HG03342 (cell line): ENCODE results near the gene BCL7A.
"Not testable (repeated sequence)": the region's sequence is repeated elsewhere in the genome, so short reads cannot be mapped to it uniquely, and the experiment has no call there.

Experiments
- ATAC-seq: cut with Tn5 transposase; IDR thresholded peaks from one replicate; pipeline ENCODE4 v1.9.1; 2021; ENCODE audit warnings: mild to moderate bottlenecking, moderate library complexity; ENCODE audit not compliant: unreplicated experiment

Gene BCL7A

DNA sequence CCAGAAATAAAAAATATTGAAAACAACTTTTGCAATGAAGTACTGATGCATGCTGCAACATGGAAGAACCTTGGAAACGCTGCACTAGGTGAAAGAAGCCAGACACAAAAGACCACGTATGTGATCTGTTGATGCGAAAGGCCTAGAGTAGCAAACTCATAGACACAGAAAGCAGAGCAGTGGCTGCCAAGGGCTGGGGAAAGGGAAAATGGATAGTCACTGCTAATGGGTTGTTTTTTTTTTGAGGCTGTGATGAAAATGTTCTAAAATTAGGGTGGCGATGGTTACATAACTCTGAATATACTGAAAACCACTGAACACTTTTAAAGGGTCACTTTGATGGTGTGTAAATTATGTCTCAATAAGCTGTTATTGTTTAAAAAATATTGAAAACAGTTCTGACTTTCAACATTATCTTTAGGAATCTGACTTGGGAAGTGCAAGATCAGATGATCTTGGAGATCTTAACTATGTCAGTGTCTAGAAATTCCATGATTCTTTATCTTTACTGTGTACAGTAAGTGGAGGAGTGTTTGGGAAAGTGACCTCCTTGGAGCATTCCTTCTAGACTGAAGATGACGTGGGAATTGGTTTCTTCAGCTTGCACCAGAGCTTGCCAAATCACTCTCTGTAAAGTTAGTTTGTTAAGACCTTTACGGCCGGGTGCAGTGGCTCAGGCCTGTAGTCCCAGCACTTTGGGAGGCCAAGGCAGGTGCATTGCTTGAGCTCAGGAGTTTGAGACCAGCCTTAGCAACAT lies 69.3 kb downstream of the BCL7A start:
- ATAC-seq = no peak

DNA sequence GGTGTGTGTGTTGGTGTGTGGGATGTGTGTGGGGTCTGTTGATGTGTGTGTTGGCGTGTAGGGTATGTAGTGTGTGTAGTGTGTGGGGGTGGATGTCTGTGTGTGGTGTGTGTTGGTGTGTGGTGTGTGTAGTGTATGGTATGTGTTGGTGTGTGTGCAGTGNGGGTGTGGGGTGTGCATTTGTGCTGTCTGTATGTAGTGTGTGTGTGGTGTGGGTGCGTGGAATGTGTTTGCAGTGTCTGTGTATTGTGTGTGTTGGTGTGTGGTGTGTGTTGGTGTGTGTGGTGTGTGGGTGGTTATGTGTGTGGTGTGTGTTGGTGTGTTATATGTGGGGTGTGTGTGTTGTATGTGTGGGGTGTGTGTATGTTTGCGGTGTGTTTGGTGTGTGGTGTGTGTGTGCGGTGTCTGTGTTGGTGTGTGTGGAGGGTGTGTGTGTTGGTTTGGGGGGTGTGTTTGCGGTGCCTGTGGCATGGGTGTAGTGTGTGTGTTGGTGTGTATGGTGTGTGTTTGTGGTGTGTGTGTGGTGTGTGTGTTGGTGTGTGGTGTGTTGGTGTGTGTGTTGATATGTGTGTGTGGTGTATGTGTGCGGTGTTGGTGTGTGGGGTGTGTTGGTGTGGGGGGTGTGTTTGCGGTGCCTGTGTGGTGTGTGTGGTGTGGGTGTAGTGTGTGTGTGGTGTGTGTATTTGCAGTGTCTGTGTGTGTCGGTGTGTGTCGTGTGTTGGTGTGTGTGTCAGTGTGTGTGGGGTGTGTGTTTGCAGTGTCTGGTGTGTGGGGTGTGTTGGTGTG lies 71.6 kb downstream of the BCL7A start:
- no peak for ATAC-seq

DNA sequence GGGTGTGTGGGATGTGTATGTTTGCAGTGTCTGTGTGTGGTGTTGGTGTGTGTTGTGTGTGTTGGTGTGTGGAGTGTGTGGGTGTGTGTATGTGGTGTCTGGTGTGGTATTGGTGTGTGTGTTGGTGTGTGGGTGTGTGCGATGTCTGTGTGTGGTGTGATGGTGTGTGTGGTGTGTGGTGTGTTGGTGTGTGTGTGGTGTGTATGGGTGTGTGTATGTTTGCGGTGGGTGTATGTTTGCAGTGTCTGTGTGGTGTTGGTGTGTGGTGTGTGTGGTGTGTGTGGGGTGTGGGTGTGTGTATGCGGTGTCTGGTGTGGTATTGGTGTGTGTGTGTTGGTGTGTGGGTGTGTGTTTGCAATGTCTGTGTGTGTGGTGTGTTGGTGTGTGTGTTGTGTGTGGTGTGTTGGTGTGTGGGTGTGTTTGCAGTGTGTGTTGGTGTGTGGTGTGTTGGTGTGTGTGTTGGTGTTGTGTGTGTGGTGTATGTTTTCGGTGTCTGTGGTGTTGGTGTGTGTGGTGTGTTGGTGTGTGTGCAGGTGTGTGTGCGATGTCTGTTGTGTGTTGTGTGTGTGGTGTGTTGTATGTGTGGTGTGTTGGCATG lies 72.6 kb downstream of the BCL7A start:
- ATAC-seq = no peak

DNA sequence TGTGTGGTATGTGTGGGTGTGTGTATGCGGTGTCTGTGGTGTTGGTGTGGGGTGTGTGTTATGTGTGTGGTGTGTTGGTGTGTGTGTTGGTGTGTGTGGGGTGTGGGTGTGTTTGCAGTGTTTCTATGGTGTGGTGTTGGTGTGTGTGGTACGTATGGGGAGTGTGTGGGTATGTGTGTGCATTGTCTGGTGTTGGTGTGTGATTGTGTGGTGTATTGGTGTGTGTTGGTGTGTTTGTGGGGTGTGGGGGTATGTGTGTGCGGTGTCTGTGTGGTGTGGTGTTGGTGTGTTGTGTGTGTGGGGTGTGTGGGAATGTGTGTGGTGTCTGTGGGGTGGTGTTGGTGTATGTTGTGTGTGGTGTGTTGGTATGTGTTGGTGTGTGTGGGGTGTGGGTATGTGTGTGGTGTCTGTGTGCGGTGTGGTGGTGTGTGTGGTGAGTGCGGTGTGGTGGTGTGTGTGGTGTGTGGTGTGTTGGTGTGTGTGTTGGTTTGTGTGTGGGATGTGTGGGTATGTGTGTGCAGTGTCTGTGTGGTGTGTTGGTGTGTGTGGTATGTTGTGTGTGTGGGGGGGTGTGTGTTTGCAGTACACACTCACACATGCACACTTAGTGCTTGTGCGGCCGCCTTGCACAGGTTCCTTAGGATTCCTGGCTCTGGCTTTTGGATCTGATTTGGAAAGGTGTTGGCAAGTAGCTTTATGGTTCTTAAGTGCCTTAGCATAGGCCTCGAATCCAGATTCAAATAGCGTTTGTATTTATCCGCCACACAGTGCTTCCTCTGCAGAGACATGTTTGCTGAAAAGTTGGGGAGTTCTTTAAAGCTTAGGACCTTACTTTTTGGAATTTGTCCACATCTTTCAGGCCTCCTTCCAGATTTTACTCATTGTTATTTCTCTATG lies 73.3 kb downstream of the BCL7A start:
- no peak for ATAC-seq

DNA sequence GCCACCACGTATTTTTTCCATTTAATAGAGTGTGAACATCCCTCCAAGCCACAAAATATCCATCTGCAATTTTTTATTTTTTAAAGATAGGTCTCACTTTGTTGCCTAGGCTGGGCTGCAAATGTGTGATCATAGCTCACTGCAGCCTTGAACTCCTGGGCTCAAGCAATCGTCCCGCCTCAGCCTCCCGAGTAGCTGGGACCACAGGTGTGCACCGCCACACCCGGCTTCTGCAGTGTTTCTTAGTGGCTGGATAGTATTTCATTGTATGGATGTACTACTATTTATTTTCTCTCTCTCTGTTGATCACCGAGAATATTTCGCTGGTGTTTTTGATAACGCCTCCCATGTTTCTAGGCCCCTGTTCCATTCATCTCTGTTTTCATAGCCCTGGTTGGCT lies 74.3 kb downstream of the BCL7A start:
- no peak for ATAC-seq

DNA sequence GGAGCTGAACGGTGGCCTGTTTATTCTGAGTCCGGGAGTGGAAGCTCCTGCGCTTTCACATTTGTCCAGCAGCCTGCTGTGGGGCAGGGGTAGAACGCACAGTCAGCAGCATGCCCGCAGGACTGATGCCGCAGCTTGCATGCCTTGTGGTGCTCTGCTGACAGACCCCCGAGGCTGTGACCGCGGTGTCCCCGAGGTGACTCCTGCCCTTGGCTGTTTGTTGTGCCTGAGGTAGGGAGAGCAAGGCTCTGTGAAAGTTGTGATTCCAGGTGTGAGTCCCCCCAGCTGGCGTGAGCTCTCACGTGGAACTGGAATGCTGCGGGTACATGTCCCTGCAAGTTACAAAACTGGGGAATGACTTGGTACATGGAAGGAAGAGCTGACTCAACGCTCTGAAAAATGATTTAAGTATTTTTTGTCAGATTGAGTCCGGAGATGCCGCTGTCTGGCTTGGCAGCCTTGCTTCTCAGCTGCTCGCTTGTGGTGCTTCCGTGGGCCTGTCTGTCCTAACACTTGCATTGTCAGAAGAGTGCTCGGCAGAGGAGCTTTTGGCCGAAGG lies 75.0 kb downstream of the BCL7A start:
- no peak for ATAC-seq

DNA sequence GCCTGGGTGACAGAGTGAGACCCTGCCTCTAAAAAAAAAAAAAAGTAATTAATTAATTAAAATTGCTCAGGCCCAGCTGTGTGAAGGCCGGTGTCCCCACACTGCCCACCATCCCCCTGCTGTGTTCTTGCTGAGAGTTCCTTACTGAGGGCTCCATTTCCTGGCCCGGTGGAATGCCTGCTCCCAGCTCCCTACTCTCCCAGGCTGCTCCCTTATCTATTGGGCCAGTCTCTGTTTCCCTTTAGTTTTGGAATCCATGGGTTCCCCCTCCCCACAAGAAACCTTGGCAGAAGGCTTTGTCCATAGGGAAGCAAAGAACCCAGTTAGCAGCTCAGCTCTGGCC lies 75.9 kb downstream of the BCL7A start:
- ATAC-seq = no peak

DNA sequence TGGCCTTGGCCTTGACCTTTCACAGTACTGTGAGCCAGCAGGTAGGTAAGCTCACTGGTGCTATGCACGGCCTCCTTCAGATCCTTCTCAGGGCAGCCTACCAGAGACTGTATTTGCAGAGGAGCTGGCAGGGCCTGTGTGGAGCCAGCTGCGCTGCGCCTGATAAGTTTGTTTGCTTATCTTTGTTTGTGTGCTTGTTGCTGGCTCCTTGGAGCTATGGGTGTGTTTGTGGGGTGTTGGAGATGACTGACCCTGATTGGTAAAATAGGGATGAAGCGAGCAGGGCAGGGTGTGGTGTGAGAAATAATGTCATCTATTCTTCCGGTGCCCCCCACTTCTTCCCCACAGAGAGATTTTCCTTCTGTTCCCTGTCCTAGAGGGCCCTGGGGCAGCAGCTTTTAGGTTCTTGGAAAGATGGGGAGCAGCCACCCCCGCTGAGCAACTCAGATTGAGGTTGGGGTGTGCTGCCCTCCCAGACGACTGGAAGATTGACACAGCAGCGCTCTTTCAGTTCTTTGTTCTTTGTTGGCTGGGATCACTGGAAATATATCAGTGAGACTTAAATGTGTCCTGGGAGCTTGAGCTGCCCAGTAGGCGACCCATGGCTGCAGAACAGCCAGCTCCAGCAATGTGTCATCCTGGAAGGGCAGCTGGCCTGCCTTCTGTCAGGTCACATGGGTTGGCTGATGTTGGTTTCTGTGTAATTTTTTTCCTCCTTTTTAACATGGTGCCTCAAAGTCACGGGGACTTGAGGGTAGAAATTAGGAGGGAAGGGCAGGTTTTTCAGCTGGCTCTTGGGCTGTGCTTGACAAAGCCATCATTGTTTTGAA lies 76.5 kb downstream of the BCL7A start:
- no peak for ATAC-seq

DNA sequence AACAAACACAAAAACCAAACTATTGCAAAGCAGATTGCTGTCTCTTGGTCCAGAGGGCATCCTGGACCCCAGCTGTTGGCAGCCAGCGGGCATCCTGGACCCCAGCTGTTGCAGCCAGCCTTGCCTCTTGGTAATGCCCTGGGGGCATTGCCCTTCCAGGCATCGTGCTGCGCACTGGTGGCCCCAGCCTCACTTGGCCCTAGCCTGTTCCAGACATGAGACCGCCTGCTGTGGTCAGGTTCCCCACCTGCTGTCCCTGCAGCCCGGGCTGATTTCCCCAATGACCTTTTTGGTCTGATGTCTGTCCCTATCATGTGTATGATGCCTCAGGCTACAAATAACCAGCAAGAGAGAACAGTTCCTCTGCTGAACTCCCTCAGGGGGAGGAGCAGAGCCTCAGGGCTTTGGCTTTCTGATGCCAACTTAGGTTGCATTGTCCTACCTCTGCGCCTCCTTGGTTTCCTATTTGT lies 77.6 kb downstream of the BCL7A start:
- ATAC-seq = no peak

DNA sequence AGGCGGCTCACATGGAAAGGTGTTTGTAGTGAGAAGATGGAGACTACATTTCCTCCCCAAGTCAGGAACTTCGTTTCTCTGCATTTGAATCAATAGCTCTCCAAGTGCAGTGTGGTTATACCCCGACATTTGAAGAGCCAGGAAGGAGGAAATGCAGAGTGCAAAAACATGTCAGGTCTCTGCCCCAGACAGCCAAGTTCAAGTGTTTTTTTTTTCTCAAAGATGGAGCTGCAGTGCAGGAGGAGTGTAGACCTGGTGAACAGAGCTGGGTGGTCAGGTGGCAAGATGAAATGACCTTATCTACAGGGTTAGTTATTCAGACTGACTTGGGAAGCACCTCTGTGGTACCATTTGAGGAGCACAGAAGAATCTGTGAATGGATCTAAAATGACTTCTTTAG lies 78.2 kb downstream of the BCL7A start:
- ATAC-seq = no peak

DNA sequence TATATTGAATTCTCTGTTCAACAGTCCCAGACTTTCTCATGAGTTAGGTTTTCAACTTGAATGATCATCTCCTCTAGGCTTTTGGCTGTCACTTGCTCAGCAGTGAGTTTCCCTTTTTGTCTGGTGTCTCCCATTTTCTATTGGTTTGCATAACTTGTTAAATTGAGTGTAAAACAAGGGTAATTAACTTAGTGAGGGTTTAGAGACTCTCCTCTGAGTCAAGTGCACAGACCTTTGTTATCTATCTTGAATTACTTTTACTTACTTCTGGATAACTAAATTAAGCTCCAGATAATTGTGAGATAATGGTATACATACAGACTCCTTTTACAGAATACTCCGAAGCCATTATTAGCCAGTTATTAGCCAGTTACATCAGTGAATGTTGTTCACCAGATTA lies 78.9 kb downstream of the BCL7A start:
- ATAC-seq = no peak

DNA sequence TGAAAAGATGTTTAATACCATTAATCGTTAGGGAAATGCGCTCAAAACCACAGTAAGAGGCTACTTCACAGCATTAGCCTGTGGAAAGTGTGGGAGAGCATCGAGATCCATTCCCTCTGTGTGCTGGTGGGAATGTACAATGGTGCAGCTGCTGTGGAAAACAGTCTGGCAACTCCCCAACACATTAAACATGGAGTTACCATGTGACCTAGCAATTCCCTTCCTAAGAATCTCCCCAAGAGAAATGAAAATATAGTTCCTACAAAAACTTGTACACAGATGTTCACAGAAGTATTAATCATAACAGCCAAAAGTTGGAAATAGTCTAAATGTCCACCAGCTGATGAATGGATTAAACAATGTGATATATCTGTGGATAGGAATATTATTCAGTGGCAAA lies 80.6 kb downstream of the BCL7A start:
- no peak for ATAC-seq

DNA sequence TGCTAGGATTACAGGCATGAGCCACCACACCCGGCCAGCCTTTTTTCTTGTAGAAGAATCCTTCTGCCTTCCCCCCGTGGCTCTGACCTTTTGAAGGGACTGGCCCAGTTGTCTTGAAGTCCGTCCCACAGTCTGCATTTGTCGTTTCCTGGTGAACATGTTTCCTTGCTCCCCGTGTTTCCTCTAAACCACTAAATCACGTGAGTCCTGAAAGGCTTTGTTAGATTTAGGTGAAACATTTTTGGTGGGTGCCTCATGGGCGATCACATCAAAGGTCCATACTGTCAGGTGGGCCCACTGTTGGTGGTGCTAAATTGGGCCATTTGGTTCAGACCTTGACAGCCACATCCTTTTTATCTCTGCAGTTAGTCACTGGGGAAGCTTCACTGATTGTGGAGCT lies 83.2 kb downstream of the BCL7A start:
- no peak for ATAC-seq

DNA sequence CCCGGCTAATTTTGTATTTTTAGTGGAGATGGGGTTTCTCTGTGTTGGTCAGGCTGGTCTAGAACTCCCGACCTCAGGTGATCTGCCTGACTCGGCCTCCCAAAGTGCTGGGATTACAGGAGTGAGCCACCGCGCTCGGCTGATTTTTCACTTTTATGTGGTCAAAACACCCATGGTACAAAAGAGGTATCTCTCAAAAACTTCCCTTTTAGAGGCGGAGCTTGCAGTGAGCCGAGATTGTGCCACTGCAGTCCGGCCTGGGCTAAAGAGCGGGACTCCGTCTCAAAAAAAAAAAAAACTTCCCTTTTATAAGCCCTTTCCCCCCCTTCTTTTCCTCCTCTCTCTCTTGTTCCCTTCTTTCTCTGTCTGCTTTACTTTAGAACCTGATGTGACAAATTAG lies 83.8 kb downstream of the BCL7A start:
- ATAC-seq = not testable (repeated sequence)

DNA sequence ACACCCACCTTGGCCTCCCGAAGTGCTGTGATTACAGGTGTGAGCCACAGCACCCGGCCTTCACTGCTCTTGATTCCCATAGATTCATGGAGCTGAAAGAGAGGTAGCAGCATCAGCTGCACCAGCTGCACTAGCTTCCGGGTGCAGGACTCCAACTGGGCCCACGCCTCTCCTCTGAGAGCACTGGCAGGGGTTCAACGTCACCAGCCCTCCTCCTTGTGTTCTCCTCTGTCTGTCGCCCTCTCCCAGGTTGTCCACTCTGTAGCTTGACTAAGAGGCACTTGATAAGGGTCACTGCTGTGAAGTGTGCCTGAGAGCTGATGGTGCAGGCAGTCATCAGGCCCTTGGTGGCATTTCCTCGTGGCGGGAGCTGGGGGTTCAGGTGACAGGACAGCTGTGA lies 85.2 kb downstream of the BCL7A start:
- no peak for ATAC-seq

DNA sequence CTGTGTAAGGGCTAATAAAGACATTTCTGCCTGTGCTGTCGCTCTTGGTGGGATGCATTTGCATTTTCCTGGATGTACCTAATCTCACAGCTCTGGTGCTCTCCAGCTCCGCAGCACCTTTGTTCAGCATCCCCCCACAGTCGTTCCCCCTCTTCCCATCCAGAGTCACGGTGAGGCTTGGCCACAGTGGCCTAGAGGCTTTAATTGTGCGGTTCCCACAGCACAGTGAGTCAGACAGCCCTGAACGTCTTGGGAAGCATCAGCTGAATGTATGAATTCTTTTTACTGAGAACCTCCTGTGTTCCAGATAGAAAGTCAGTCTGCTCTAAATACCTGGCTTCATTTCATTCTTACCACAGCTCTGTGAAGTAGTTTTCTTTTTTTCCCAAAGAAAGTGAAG lies 85.6 kb downstream of the BCL7A start:
- no peak for ATAC-seq

DNA sequence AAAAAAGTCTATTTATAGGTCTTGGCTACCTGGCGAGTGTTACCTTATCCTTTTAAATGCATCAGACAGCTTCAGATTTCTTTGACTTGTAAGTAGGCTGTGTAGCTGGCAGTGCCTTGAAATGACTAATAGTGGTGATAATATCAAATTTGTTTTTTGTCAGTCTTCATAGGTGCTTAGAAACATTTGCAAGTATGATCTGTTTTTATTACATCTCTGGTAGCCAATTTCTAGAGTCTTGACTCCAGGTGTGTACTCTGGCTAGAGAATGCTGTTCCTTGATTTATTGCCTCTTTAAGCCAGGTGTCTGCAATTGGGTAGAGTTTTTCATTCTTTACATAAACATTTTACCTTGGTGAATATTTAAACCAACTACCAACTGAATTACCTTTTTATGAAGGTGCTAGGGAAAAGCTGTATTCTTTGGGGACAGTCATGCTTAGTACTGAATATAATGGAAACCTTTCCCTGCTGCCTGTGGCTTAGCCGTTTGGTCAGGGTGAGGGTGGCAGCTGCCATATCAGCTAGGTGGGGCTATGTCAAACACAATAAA lies 89.5 kb downstream of the BCL7A start:
- no peak for ATAC-seq
